Stimulated activated CD8-positive, alpha-beta memory T cell treated with anti-CD3 and anti-CD28 coated beads, Interleukin-7, amount 100 ng/mL, for 24 hours (primary cell): ENCODE measurements around the gene ARHGAP6.

ENCODE experiments used
- DNase-seq: peaks from one replicate; pipeline ENCODE4 v3.0.0-alpha.2; 2020; ENCODE audit warnings: low read depth

Gene ARHGAP6

GRCh38 chrX:11460347-11460746 is 205.4 kb downstream of the ARHGAP6 start:
- DNase-seq, result no peak

- DNase-seq, result no peak
Measured at GRCh38 chrX:11458170-11458569, 207.6 kb downstream of the ARHGAP6 start.

- no peak for DNase-seq
Measured at GRCh38 chrX:11451151-11451550, 214.6 kb downstream of the ARHGAP6 start.

- DNase-seq, result no peak
Measured at GRCh38 chrX:11450354-11450753, 215.4 kb downstream of the ARHGAP6 start.

GRCh38 chrX:11449613-11450012 is 216.1 kb downstream of the ARHGAP6 start:
- no peak for DNase-seq

GRCh38 chrX:11447418-11447817 is 218.3 kb downstream of the ARHGAP6 start:
- no peak for DNase-seq

- no peak for DNase-seq
Measured at GRCh38 chrX:11446949-11447348, 218.8 kb downstream of the ARHGAP6 start.

GRCh38 chrX:11446336-11446735 is 219.4 kb downstream of the ARHGAP6 start:
- DNase-seq, result no peak

GRCh38 chrX:11445540-11445939 is 220.2 kb downstream of the ARHGAP6 start:
- no peak for DNase-seq

- DNase-seq, result no peak
Measured at GRCh38 chrX:11444052-11444451, 221.7 kb downstream of the ARHGAP6 start.

- no peak for DNase-seq
Measured at GRCh38 chrX:11439846-11440245, 225.9 kb downstream of the ARHGAP6 start.

GRCh38 chrX:11438767-11439166 is 227.0 kb downstream of the ARHGAP6 start:
- no peak for DNase-seq

GRCh38 chrX:11438380-11438723 is 227.4 kb downstream of the ARHGAP6 start:
- no peak for DNase-seq

- DNase-seq, result no peak
Measured at GRCh38 chrX:11437642-11438379, 227.9 kb downstream of the ARHGAP6 start.

- DNase-seq, result no peak
Measured at GRCh38 chrX:11435568-11435967, 230.2 kb downstream of the ARHGAP6 start.

- DNase-seq, result no peak
Measured at GRCh38 chrX:11434607-11435006, 231.1 kb downstream of the ARHGAP6 start.

GRCh38 chrX:11431786-11432185 is 233.9 kb downstream of the ARHGAP6 start:
- no peak for DNase-seq

- no peak for DNase-seq
Measured at GRCh38 chrX:11430271-11430670, 235.4 kb downstream of the ARHGAP6 start.

- DNase-seq, result no peak
Measured at GRCh38 chrX:11429538-11430085, 236.1 kb downstream of the ARHGAP6 start.

GRCh38 chrX:11427453-11428071 is 238.2 kb downstream of the ARHGAP6 start:
- DNase-seq, result no peak

- DNase-seq, result no peak
Measured at GRCh38 chrX:11426712-11427452, 238.8 kb downstream of the ARHGAP6 start.

- DNase-seq, result no peak
Measured at GRCh38 chrX:11424903-11425674, 240.6 kb downstream of the ARHGAP6 start.
